ENCODE data around the gene TM9SF1.
A peak's percentile ranks its signal among the peaks of the same experiment; 100 is the strongest.

The TM9SF1 gene

GRCh38 chr14:24195186-24196070 is at the start of gene TM9SF1:
TSS of gene TM9SF1 (minus strand) at chr14:24195441. CDS start at chr14:24195019, 422 bp downstream.
- DNase-seq: peak; percentile 93

- DNase-seq: no peak
Observed at GRCh38 chr14:24243336-24243836, 48.1 kb upstream of the TM9SF1 start.

- no peak for DNase-seq
Observed at GRCh38 chr14:24241829-24242443, 46.7 kb upstream of the TM9SF1 start.

- no peak for DNase-seq
Observed at GRCh38 chr14:24240110-24240918, 45.1 kb upstream of the TM9SF1 start.

- DNase-seq: no peak
Observed at GRCh38 chr14:24238527-24239037, 43.3 kb upstream of the TM9SF1 start.

GRCh38 chr14:24238123-24238522 is 42.9 kb upstream of the TM9SF1 start:
- DNase-seq: no peak

- DNase-seq: no peak
Observed at GRCh38 chr14:24237463-24237955, 42.3 kb upstream of the TM9SF1 start.

GRCh38 chr14:24236689-24237462 is 41.6 kb upstream of the TM9SF1 start:
- DNase-seq: no peak

- DNase-seq: no peak
Observed at GRCh38 chr14:24235804-24236688, 40.8 kb upstream of the TM9SF1 start.

GRCh38 chr14:24234095-24235005 is 39.1 kb upstream of the TM9SF1 start:
- DNase-seq: no peak

GRCh38 chr14:24233538-24233866 is 38.3 kb upstream of the TM9SF1 start:
- no peak for DNase-seq

- DNase-seq: no peak
Observed at GRCh38 chr14:24232645-24233537, 37.6 kb upstream of the TM9SF1 start, which contains the start of gene GMPR2. TSS of gene GMPR2 (plus strand) at chr14:24232929. CDS start at chr14:24233254, 325 bp downstream.

GRCh38 chr14:24232121-24232644 is 36.9 kb upstream of the TM9SF1 start, which contains the start of gene NEDD8:
TSS of gene NEDD8 (minus strand) at chr14:24232367. CDS start at chr14:24232267, 100 bp downstream.
- DNase-seq: peak; percentile 98

- no peak for DNase-seq
Observed at GRCh38 chr14:24231263-24232120, 36.3 kb upstream of the TM9SF1 start.

- no peak for DNase-seq
Observed at GRCh38 chr14:24228902-24229301, 33.7 kb upstream of the TM9SF1 start.

GRCh38 chr14:24226473-24226872 is 31.2 kb upstream of the TM9SF1 start:
- no peak for DNase-seq

GRCh38 chr14:24224618-24225071 is 29.4 kb upstream of the TM9SF1 start:
- no peak for DNase-seq
